ENCODE results near the gene EBF4.

The EBF4 gene

GRCh38 chr20:2699775-2700413 lies 7.3 kb downstream of the EBF4 start:
- no peak overlapping the region for H3K27ac ChIP-seq (ENCODE audit: low read depth in 2 of 2, low read length in 2 of 2)
- no peaks in the 10 kb centered on the region for H3K9me3 ChIP-seq (ENCODE audit: control insufficient read depth in 2 of 2, low read length in 2 of 2)
- no peaks in the 10 kb centered on the region for H3K4me1 ChIP-seq (ENCODE audit: control insufficient read depth in 2 of 2, insufficient read depth in 2 of 2, low read length in 2 of 2)
- H3K9ac ChIP-seq (ENCODE audit: low read depth in 1 of 2, low read length in 2 of 2), result no peak overlapping the region
- no peaks in the 10 kb centered on the region for H3K36me3 ChIP-seq (ENCODE audit: control insufficient read depth in 2 of 2, insufficient read depth in 2 of 2, low read length in 2 of 2)
- H3K27me3 ChIP-seq (ENCODE audit: control insufficient read depth in 2 of 2, insufficient read depth in 2 of 2, low read length in 2 of 2), result peaks cover 3 to 18% of the 10 kb centered on the region in 2 donors
- no peak overlapping the region for H3K4me3 ChIP-seq (ENCODE audit: low read length in 2 of 2)

- Histone ChIP-seq H3K4me1 (ENCODE audit: control insufficient read depth in 2 of 2, insufficient read depth in 2 of 2, low read length in 2 of 2) (no peaks in the 10 kb centered on the region), H3K9me3 (ENCODE audit: control insufficient read depth in 2 of 2, low read length in 2 of 2) (no peaks in the 10 kb centered on the region), H3K27ac (ENCODE audit: low read depth in 2 of 2, low read length in 2 of 2) (no peak overlapping the region), H3K27me3 (ENCODE audit: control insufficient read depth in 2 of 2, insufficient read depth in 2 of 2, low read length in 2 of 2) (peaks cover 0 to 14% of the 10 kb centered on the region in 2 donors), H3K4me3 (ENCODE audit: low read length in 2 of 2) (no peak overlapping the region), H3K9ac (ENCODE audit: low read depth in 1 of 2, low read length in 2 of 2) (no peak overlapping the region), H3K36me3 (ENCODE audit: control insufficient read depth in 2 of 2, insufficient read depth in 2 of 2, low read length in 2 of 2) (no peaks in the 10 kb centered on the region)
Measured at GRCh38 chr20:2700913-2701620, 8.5 kb downstream of the EBF4 start.

DNA sequence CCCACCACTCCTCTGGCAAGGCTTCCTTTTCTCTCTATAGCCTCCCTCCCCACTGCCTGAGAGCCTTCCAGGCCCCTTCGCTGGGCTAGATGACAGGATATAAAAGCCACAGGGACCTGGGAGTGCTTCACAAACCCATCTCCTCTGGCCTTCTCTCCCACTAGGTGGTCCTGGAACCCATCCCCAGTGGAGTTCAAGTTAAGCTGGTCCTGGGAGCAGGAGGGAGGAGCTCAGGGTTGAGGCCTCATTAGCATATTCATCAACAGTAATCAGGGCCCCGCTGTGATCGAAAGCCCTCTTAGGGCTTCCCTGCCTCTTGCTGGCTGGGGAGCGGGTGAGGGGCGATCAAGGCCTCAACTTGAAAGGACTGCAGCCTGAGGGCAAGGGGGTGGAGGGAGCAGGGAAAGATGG lies 9.1 kb downstream of the EBF4 start:
- Histone ChIP-seq H3K27me3 (ENCODE audit: control insufficient read depth in 2 of 2, insufficient read depth in 2 of 2, low read length in 2 of 2) (peaks cover 0 to 17% of the 10 kb centered on the region in 2 donors), H3K36me3 (ENCODE audit: control insufficient read depth in 2 of 2, insufficient read depth in 2 of 2, low read length in 2 of 2) (no peaks in the 10 kb centered on the region), H3K9ac (ENCODE audit: low read depth in 1 of 2, low read length in 2 of 2) (no peak overlapping the region), H3K27ac (ENCODE audit: low read depth in 2 of 2, low read length in 2 of 2) (no peak overlapping the region), H3K4me3 (ENCODE audit: low read length in 2 of 2) (no peak overlapping the region), H3K9me3 (ENCODE audit: control insufficient read depth in 2 of 2, low read length in 2 of 2) (no peaks in the 10 kb centered on the region), H3K4me1 (ENCODE audit: control insufficient read depth in 2 of 2, insufficient read depth in 2 of 2, low read length in 2 of 2) (no peaks in the 10 kb centered on the region)

DNA sequence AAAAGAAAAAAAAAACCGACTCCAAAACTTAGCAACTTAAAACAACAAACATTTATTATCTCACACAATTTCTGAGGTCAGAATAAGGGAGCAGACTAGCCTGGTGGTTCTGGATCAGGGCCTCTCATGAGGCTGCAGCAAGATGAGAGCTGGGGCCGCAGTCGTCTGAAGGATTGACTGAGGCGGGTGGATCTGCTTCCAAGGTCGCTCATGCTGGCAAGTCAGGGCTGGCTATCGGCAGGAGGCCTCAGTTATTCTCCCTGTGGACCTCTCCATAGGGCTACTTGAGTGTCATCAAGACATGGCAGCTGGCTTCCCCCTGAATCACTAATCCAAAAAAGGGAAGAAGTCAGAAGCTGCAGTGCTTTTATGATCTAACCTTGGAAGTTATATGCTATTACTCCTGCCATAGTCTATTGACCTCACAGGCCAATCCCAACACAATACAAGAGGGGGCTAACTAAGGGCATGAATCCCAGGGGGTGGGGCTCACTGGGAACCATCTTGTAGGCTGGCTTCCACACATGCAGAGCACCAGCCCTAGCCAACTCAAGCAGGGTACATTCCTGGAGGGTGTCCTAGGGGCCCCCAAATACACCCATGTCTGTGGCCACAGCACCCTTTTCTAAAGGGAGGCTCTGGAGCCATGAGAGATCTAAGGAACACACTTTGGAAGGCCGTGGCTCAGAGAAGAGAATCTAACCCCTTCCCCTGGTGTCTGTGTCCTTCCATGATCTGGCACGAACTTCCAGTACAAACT lies 11.3 kb downstream of the EBF4 start:
- H3K9me3 ChIP-seq (ENCODE audit: control insufficient read depth in 2 of 2, low read length in 2 of 2), result no peaks in the 10 kb centered on the region

GRCh38 chr20:2705931-2706645 lies 13.5 kb downstream of the EBF4 start:
- Histone ChIP-seq H3K9ac (ENCODE audit: low read depth in 1 of 2, low read length in 2 of 2) (no peak overlapping the region), H3K9me3 (ENCODE audit: control insufficient read depth in 2 of 2, low read length in 2 of 2) (no peaks in the 10 kb centered on the region), H3K4me3 (ENCODE audit: low read length in 2 of 2) (no peak overlapping the region), H3K4me1 (ENCODE audit: control insufficient read depth in 2 of 2, insufficient read depth in 2 of 2, low read length in 2 of 2) (no peaks in the 10 kb centered on the region), H3K36me3 (ENCODE audit: control insufficient read depth in 2 of 2, insufficient read depth in 2 of 2, low read length in 2 of 2) (no peaks in the 10 kb centered on the region), H3K27me3 (ENCODE audit: control insufficient read depth in 2 of 2, insufficient read depth in 2 of 2, low read length in 2 of 2) (peaks cover 2 to 26% of the 10 kb centered on the region in 2 donors), H3K27ac (ENCODE audit: low read depth in 2 of 2, low read length in 2 of 2) (no peak overlapping the region)

More for the DNA sequence above, 11.3 kb downstream of the EBF4 start:
- Histone ChIP-seq H3K4me1 (ENCODE audit: control insufficient read depth in 2 of 2, insufficient read depth in 2 of 2, low read length in 2 of 2) (no peaks in the 10 kb centered on the region), H3K36me3 (ENCODE audit: control insufficient read depth in 2 of 2, insufficient read depth in 2 of 2, low read length in 2 of 2) (no peaks in the 10 kb centered on the region), H3K27ac (ENCODE audit: low read depth in 2 of 2, low read length in 2 of 2) (no peak overlapping the region), H3K4me3 (ENCODE audit: low read length in 2 of 2) (no peak overlapping the region), H3K27me3 (ENCODE audit: control insufficient read depth in 2 of 2, insufficient read depth in 2 of 2, low read length in 2 of 2) (peaks cover 0 to 22% of the 10 kb centered on the region in 2 donors), H3K9ac (ENCODE audit: low read depth in 1 of 2, low read length in 2 of 2) (no peak overlapping the region)

DNA sequence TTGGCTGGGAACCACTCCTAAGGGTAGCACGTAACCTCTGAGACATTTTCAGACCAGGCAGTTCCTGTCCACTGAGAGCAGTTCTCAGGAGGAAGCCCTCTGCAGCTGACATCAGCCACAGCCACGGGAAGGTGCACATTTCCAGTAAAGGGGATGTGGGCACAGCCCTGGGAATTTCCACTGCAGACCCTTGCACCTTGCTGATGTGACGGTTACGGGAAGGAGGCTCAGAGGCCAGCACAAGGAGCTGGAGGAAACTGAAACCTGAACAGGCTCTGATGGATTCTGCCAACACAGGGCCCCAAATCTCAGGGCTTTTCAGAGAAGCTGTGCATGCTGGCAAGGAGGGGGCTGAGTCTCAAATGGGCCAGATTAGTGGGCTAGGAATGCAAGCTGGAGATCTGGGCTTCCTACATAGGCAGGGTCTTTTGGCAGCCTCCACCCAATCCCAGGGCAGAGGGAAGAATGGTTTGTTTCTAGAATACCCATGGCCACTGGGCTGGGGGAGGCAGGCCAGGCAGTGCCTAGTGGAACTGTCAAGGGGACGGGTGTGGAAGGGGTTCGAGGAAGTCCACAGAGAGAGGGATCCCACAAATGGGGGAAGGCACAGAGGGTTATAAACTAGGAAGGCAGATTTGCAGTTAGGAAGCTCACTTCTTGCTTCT lies 14.2 kb downstream of the EBF4 start:
- Histone ChIP-seq H3K4me3 (ENCODE audit: low read length in 2 of 2) (no peak overlapping the region), H3K27me3 (ENCODE audit: control insufficient read depth in 2 of 2, insufficient read depth in 2 of 2, low read length in 2 of 2) (peaks cover 2 to 28% of the 10 kb centered on the region in 2 donors), H3K27ac (ENCODE audit: low read depth in 2 of 2, low read length in 2 of 2) (no peak overlapping the region), H3K9ac (ENCODE audit: low read depth in 1 of 2, low read length in 2 of 2) (no peak overlapping the region), H3K36me3 (ENCODE audit: control insufficient read depth in 2 of 2, insufficient read depth in 2 of 2, low read length in 2 of 2) (no peaks in the 10 kb centered on the region), H3K9me3 (ENCODE audit: control insufficient read depth in 2 of 2, low read length in 2 of 2) (no peaks in the 10 kb centered on the region), H3K4me1 (ENCODE audit: control insufficient read depth in 2 of 2, insufficient read depth in 2 of 2, low read length in 2 of 2) (no peaks in the 10 kb centered on the region)

GRCh38 chr20:2707353-2708072 lies 14.9 kb downstream of the EBF4 start:
- Histone ChIP-seq H3K9ac (ENCODE audit: low read depth in 1 of 2, low read length in 2 of 2) (no peak overlapping the region), H3K27ac (ENCODE audit: low read depth in 2 of 2, low read length in 2 of 2) (no peak overlapping the region), H3K4me1 (ENCODE audit: control insufficient read depth in 2 of 2, insufficient read depth in 2 of 2, low read length in 2 of 2) (no peaks in the 10 kb centered on the region), H3K4me3 (ENCODE audit: low read length in 2 of 2) (no peak overlapping the region), H3K9me3 (ENCODE audit: control insufficient read depth in 2 of 2, low read length in 2 of 2) (no peaks in the 10 kb centered on the region), H3K27me3 (ENCODE audit: control insufficient read depth in 2 of 2, insufficient read depth in 2 of 2, low read length in 2 of 2) (peaks cover 5 to 29% of the 10 kb centered on the region in 2 donors), H3K36me3 (ENCODE audit: control insufficient read depth in 2 of 2, insufficient read depth in 2 of 2, low read length in 2 of 2) (no peaks in the 10 kb centered on the region)

DNA sequence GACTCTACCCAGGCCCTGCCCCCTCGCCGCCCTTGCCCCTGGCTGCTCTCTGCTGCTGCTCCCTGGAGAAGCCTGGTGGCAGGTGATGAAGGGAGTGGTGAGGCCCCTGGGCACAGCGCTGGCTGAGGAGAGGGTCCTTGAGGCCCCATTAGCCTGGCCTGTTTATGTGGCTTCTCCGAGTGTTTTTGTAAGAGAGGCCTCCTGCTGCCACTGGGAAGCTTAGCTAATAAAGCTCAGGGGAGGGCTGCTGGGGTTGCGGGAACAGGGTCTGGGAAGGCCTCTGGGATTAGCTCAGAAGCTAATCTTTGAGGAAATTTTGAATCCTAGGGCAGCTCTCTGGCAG lies 15.5 kb downstream of the EBF4 start:
- H3K4me1 ChIP-seq (ENCODE audit: control insufficient read depth in 2 of 2, insufficient read depth in 2 of 2, low read length in 2 of 2), result no peaks in the 10 kb centered on the region
- H3K27me3 ChIP-seq (ENCODE audit: control insufficient read depth in 2 of 2, insufficient read depth in 2 of 2, low read length in 2 of 2), result peaks cover 5 to 34% of the 10 kb centered on the region in 2 donors
- no peak overlapping the region for H3K4me3 ChIP-seq (ENCODE audit: low read length in 2 of 2)
- H3K36me3 ChIP-seq (ENCODE audit: control insufficient read depth in 2 of 2, insufficient read depth in 2 of 2, low read length in 2 of 2), result no peaks in the 10 kb centered on the region
- no peaks in the 10 kb centered on the region for H3K9me3 ChIP-seq (ENCODE audit: control insufficient read depth in 2 of 2, low read length in 2 of 2)
- no peak overlapping the region for H3K9ac ChIP-seq (ENCODE audit: low read depth in 1 of 2, low read length in 2 of 2)
- H3K27ac ChIP-seq (ENCODE audit: low read depth in 2 of 2, low read length in 2 of 2), result no peak overlapping the region

- Histone ChIP-seq H3K27ac (ENCODE audit: low read depth in 2 of 2, low read length in 2 of 2) (no peak overlapping the region), H3K36me3 (ENCODE audit: control insufficient read depth in 2 of 2, insufficient read depth in 2 of 2, low read length in 2 of 2) (no peaks in the 10 kb centered on the region), H3K9ac (ENCODE audit: low read depth in 1 of 2, low read length in 2 of 2) (no peak overlapping the region), H3K4me3 (ENCODE audit: low read length in 2 of 2) (no peak overlapping the region), H3K4me1 (ENCODE audit: control insufficient read depth in 2 of 2, insufficient read depth in 2 of 2, low read length in 2 of 2) (no peaks in the 10 kb centered on the region), H3K27me3 (ENCODE audit: control insufficient read depth in 2 of 2, insufficient read depth in 2 of 2, low read length in 2 of 2) (peaks cover 5 to 35% of the 10 kb centered on the region in 2 donors), H3K9me3 (ENCODE audit: control insufficient read depth in 2 of 2, low read length in 2 of 2) (no peaks in the 10 kb centered on the region)
Measured at GRCh38 chr20:2708665-2709064, 16.1 kb downstream of the EBF4 start.
